Neuron (in vitro differentiated cells): ENCODE results near the gene ALK.

Experiments
- H2AFZ ChIP-seq: one replicate; pipeline ENCODE4 v1.6.1; 2013; ENCODE audit warnings: low read depth, mild to moderate bottlenecking, inconsistent platforms, low read length, moderate library complexity
- H3K27me3 ChIP-seq: one replicate; pipeline ENCODE4 v1.6.1; 2013; ENCODE audit warnings: low read length; ENCODE audit not compliant: insufficient read depth
- H3K36me3 ChIP-seq: one replicate; pipeline ENCODE4 v1.6.1; 2013; ENCODE audit warnings: low read length; ENCODE audit not compliant: insufficient read depth
- H3K4me1 ChIP-seq: one replicate; pipeline ENCODE4 v1.6.1; 2013; ENCODE audit warnings: low read length; ENCODE audit not compliant: insufficient read depth
- H3K4me3 ChIP-seq: 2 replicates; pipeline ENCODE4 v1.5.1; 2013; ENCODE audit warnings: mild to moderate bottlenecking, low read length, moderate library complexity
- H3K9me3 ChIP-seq: one replicate; pipeline ENCODE4 v1.6.1; 2013; ENCODE audit warnings: low read length

ALK gene

DNA sequence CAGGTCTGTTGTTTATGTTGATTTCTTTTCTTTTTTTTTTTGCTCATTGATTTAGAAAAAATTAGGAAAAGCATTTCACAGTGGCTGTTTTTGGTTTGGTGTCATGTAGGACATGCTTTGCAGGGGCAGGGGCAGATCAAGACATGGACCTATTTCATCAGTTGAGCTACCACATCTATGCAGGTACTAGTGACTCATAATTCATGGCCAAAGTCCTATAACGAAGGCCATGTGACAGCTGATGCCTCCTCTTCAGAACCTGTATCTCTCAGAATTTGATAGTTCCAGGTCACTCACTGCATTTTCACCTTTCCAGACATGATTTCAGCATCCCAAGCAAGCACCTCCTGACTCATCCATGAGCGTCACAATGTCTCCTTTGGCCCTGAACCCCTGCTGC, 195.8 kb downstream of the ALK start:
- peaks cover 46% of the 10 kb centered on the region for H3K4me1 ChIP-seq
- no peaks in the 10 kb centered on the region for H3K27me3 ChIP-seq
- no peak overlapping the region for H2AFZ ChIP-seq
- H3K36me3 ChIP-seq, result no peaks in the 10 kb centered on the region
- H3K9me3 ChIP-seq, result no peaks in the 10 kb centered on the region
- H3K4me3 ChIP-seq, result no peak overlapping the region

- Histone ChIP-seq H3K27me3 (no peaks in the 10 kb centered on the region), H3K9me3 (no peaks in the 10 kb centered on the region), H2AFZ (no peak overlapping the region), H3K36me3 (no peaks in the 10 kb centered on the region), H3K4me3 (no peak overlapping the region), H3K4me1 (peaks cover 56% of the 10 kb centered on the region)
Observed at GRCh38 chr2:29724282-29724681, 197.1 kb downstream of the ALK start.

DNA sequence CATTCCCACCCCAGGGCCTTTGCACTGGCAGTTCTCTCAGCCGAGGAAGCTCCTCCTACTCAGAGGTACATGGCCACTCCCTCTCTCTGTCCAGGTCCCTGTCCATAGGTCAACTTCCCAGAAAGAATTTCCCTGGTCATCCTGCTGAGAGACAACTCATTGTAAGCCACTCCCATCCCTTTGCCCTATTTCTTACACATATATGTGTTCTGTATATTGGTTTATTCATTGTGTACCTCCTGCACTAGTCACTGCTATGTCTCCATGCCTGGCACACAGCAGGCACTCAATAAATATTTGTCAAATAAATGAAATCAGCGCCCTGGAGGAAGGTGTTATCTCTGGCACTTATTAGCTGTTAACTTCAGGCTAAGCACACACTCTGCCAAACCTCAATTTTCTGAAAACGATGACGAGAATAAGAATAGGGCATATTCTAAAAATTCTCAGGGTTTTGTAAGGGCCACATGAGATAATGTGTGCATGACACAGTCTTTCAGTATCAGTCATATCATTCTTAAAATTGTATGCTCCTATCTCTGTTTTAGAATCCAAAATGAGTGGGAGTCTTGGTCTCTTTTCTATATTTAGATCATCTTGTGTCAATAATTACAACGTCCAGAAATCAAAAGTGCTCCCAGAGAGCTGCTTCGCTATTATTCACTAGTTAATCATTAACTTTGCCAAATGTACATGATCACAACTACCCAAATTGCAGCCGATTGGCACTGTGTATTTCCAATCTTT, 198.0 kb downstream of the ALK start:
- Histone ChIP-seq H2AFZ (no peak overlapping the region), H3K4me3 (no peak overlapping the region), H3K27me3 (no peaks in the 10 kb centered on the region), H3K36me3 (no peaks in the 10 kb centered on the region), H3K9me3 (no peaks in the 10 kb centered on the region), H3K4me1 (peaks cover 56% of the 10 kb centered on the region)

GRCh38 chr2:29719639-29720038, 201.7 kb downstream of the ALK start:
- Histone ChIP-seq H3K4me3 (no peak overlapping the region), H3K27me3 (no peaks in the 10 kb centered on the region), H2AFZ (no peak overlapping the region), H3K36me3 (no peaks in the 10 kb centered on the region), H3K9me3 (peaks cover 1% of the 10 kb centered on the region), H3K4me1 (peaks cover 46% of the 10 kb centered on the region)

DNA sequence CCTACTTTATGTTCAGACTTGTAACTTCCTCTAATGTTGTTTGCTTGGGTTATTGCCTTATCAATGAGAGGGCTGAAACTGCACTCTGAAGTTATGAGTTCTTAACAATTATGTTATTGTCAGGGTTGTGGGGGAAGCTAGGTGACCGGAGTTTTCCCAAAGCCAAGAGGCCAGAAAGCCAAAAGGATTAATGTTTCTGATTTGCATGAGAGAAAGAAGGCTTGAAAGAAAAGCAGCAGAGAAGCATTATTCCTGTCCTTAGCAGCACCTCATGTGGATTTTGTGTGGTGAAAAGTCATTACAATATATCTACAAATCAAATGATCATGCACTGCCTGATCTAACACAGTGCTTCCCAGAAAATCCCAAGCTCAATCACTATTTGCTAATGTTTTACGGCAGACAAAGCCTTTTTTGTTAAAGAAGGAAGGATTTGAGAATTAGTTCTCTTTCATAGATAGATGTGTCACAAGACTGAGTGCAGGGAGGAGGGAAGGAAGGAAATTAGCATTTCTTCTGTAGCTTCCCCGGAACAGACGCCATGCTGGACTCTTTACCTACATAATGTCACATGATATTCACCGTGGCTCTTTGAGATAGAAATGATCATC, 203.2 kb downstream of the ALK start:
- Histone ChIP-seq H2AFZ (peak overlapping the region; percentile 36), H3K36me3 (no peaks in the 10 kb centered on the region), H3K4me1 (peaks cover 46% of the 10 kb centered on the region), H3K27me3 (no peaks in the 10 kb centered on the region), H3K4me3 (peak overlapping the region; percentile 12), H3K9me3 (peaks cover 3% of the 10 kb centered on the region)

- no peak overlapping the region for H3K4me3 ChIP-seq
- no peak overlapping the region for H2AFZ ChIP-seq
- peaks cover 5% of the 10 kb centered on the region for H3K9me3 ChIP-seq
- no peaks in the 10 kb centered on the region for H3K36me3 ChIP-seq
- H3K27me3 ChIP-seq, result no peaks in the 10 kb centered on the region
- peaks cover 39% of the 10 kb centered on the region for H3K4me1 ChIP-seq
Observed at GRCh38 chr2:29715655-29716054, 205.7 kb downstream of the ALK start.

- peaks cover 27% of the 10 kb centered on the region for H3K4me1 ChIP-seq
- no peaks in the 10 kb centered on the region for H3K27me3 ChIP-seq
- peaks cover 5% of the 10 kb centered on the region for H3K9me3 ChIP-seq
- H3K4me3 ChIP-seq, result no peak overlapping the region
- no peak overlapping the region for H2AFZ ChIP-seq
- no peaks in the 10 kb centered on the region for H3K36me3 ChIP-seq
Observed at GRCh38 chr2:29714333-29714732, 207.1 kb downstream of the ALK start.

DNA sequence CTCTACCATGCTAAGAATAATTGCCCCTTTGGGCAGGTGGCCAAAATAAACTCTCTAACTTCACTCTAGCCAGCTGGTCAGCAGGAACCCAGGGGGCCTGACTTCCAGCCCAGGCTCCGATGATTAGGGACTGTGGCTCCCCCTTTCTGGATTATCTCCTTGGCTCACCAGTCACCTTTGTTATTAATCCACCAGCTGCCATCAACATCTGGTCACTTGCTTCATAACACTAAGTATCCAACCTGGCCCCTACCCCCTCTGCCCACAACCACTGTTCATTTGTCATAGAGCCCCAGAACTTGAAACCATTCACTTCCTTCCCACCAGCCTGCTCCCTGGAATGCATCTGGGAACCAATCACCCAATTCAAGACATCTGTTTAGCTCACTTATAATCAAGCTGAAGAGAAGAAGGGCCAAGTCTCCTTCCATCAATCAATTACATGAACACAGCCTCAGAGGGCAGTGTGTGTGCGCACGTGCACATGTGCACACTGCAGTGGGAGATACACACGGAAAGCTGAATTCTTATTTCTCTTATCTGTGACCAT, 215.1 kb downstream of the ALK start:
- Histone ChIP-seq H3K27me3 (no peaks in the 10 kb centered on the region), H3K36me3 (no peaks in the 10 kb centered on the region), H2AFZ (no peak overlapping the region), H3K4me3 (no peak overlapping the region), H3K4me1 (peaks cover 17% of the 10 kb centered on the region), H3K9me3 (peaks cover 2% of the 10 kb centered on the region)

GRCh38 chr2:29705616-29706015, 215.8 kb downstream of the ALK start:
- Histone ChIP-seq H3K9me3 (no peaks in the 10 kb centered on the region), H3K4me1 (peaks cover 17% of the 10 kb centered on the region), H3K36me3 (no peaks in the 10 kb centered on the region), H3K4me3 (no peak overlapping the region), H2AFZ (no peak overlapping the region), H3K27me3 (no peaks in the 10 kb centered on the region)

GRCh38 chr2:29703336-29703735, 218.1 kb downstream of the ALK start:
- H3K27me3 ChIP-seq, result no peaks in the 10 kb centered on the region
- H3K36me3 ChIP-seq, result no peaks in the 10 kb centered on the region
- peaks cover 17% of the 10 kb centered on the region for H3K4me1 ChIP-seq
- H2AFZ ChIP-seq, result no peak overlapping the region
- H3K4me3 ChIP-seq, result no peak overlapping the region
- no peaks in the 10 kb centered on the region for H3K9me3 ChIP-seq

DNA sequence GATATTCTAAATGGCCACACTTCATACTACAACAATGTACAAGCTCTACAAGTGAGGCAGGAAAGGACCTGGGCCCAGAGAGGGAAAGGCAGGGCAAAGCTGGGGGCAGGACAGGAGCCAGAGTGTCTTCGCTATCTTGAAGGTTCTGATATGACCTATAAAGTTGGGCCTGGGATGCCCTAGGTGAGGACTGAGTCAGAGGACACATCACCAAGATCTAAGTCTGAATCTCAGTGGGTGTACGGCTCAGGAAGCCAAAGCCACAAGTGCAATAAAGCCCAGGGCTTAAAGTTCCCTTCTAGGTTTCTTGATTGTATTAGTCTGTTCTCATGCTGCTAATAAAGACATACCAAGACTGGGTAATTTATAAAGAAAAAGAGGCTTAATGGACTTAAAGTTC, 219.1 kb downstream of the ALK start:
- Histone ChIP-seq H3K9me3 (no peaks in the 10 kb centered on the region), H3K27me3 (no peaks in the 10 kb centered on the region), H2AFZ (no peak overlapping the region), H3K4me3 (no peak overlapping the region), H3K4me1 (peaks cover 17% of the 10 kb centered on the region), H3K36me3 (no peaks in the 10 kb centered on the region)

- Histone ChIP-seq H3K27me3 (no peaks in the 10 kb centered on the region), H2AFZ (no peak overlapping the region), H3K9me3 (no peaks in the 10 kb centered on the region), H3K4me1 (peaks cover 17% of the 10 kb centered on the region), H3K4me3 (no peak overlapping the region), H3K36me3 (no peaks in the 10 kb centered on the region)
Observed at GRCh38 chr2:29700560-29700959, 220.8 kb downstream of the ALK start.

DNA sequence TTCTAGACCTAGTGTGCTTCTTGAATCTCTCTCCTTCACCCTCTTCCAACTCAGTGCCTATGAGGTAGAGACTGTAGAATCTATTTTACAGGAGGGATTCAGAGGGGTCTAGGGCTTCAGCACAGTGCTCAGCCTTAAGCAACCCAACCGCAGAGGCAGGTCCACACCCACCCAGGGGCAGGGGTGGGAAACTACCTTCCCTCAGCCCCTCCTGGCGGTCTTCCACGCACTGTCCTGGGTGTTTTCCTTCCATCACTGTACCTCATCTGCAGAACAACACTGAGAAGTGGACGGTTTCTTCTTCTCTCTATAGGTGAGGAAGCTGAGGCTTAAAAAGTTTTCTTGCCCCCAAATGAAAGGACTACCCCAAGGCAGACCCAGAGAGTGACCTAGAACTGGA, 222.3 kb downstream of the ALK start:
- H2AFZ ChIP-seq, result no peak overlapping the region
- H3K4me3 ChIP-seq, result no peak overlapping the region
- H3K27me3 ChIP-seq, result no peaks in the 10 kb centered on the region
- H3K36me3 ChIP-seq, result no peaks in the 10 kb centered on the region
- H3K4me1 ChIP-seq, result peaks cover 15% of the 10 kb centered on the region
- H3K9me3 ChIP-seq, result no peaks in the 10 kb centered on the region
